ENCODE data around the gene ANKFY1. TPM values are rescaled to one million over a fixed set of nuclear protein-coding genes. Genes with fewer than 3 reads are reported as not detected.
"Not testable (repeated sequence)": the region's sequence is repeated elsewhere in the genome, so short reads cannot be mapped to it uniquely, and the experiment has no call there.

Gene ANKFY1
- total and polyA plus RNA-seq, 3 experiments from 2014 or later = 13.3 to 39.6 (median 35.2) TPM

- Mint-ChIP-seq H3K4me1 (peaks cover 0 to 3% (median 0%) of the 10 kb centered on the region in 3 donors), H3K27me3 (no peaks in the 10 kb centered on the region), H3K4me3 (no peak overlapping the region), H3K36me3 (peaks cover 8 to 57% (median 15%) of the 10 kb centered on the region in 3 donors), H3K27ac (peak overlapping the region in 2 of 8 donors; percentile 41 to 67), H3K9me3 (no peaks in the 10 kb centered on the region)
- CTCF ChIA-PET = no interaction called here
- Histone ChIP-seq H3K4me1 (ENCODE audit: insufficient read depth, low read length) (no peaks in the 10 kb centered on the region), H3K9me3 (ENCODE audit: low read length) (no peaks in the 10 kb centered on the region), H3K27ac (ENCODE audit: low read depth, low read length) (no peak overlapping the region), H3K36me3 (ENCODE audit: insufficient read depth, low read length) (peaks cover 26% of the 10 kb centered on the region), H3K4me3 (ENCODE audit: low read length) (no peak overlapping the region), H3K27me3 (ENCODE audit: insufficient read depth, low read length, poor library complexity, severe bottlenecking) (no peaks in the 10 kb centered on the region)
- DNase-seq = no peak
- POLR2A ChIA-PET = no interaction called here
These were observed 68.5 kb downstream of the ANKFY1 start for GRCh38 chr17:4195306-4195705.

GRCh38 chr17:4194796-4195195 is 69.0 kb downstream of the ANKFY1 start:
- Histone ChIP-seq H3K27me3 (ENCODE audit: insufficient read depth, low read length, poor library complexity, severe bottlenecking) (no peaks in the 10 kb centered on the region), H3K27ac (ENCODE audit: low read depth, low read length) (no peak overlapping the region), H3K4me3 (ENCODE audit: low read length) (no peak overlapping the region), H3K9me3 (ENCODE audit: low read length) (no peaks in the 10 kb centered on the region), H3K36me3 (ENCODE audit: insufficient read depth, low read length) (peaks cover 24% of the 10 kb centered on the region), H3K4me1 (ENCODE audit: insufficient read depth, low read length) (no peaks in the 10 kb centered on the region)
- ChIA-PET CTCF (no interaction called here), POLR2A (no interaction called here)
- Mint-ChIP-seq H3K27me3 (no peaks in the 10 kb centered on the region), H3K9me3 (no peaks in the 10 kb centered on the region), H3K4me3 (no peak overlapping the region), H3K4me1 (peaks cover 0 to 3% (median 0%) of the 10 kb centered on the region in 3 donors), H3K27ac (peak overlapping the region in 1 of 8 donors; percentile 22), H3K36me3 (peaks cover 8 to 60% (median 15%) of the 10 kb centered on the region in 3 donors)
- DNase-seq = no peak

DNA sequence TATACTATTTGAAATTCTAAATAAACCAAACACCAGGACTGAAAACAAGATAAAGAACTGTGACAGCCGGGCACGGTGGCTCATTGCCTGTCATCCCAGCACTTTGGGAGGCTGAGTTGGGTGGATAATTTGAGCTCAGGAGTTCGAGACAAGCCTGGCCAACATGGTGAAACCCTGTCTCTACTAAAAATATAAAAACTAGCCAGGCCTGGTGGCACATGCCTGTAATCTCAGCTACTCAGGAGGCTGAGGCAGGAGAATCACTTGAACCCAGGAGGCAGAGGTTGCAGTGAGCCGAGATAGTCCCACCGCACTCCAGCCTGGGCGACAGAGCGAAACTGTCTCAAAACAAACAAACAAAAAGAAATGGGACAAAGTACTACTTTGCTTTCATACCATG is 73.0 kb downstream of the ANKFY1 start:
- H3K9me3 Mint-ChIP-seq, POLR2A ChIA-PET: not testable (repeated sequence)
- peaks cover 38% of the 10 kb centered on the region for H3K36me3 ChIP-seq (ENCODE audit: insufficient read depth, low read length)

DNA sequence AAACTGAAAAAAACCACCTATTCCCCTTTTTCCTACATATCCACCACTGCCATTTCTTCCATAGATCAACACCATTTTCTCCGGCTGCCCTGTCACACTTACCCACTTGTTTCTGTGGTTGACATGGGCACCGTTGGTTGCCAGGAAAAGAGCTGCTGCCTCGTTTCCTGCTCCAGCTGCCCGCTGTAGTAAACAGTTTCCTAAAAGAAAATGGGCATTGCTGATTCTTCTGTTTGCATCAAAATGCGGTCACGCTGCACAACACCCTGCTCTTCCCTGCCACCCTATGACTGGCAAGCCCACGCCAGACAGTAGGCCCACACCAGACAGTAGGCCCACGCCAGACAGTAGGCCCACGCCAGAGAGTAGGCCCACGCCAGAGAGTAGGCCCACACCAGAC is 74.5 kb downstream of the ANKFY1 start:
- ChIA-PET POLR2A (no interaction called here), CTCF (no interaction called here)
- no peak overlapping the region for H3K27ac ChIP-seq (ENCODE audit: low read depth, low read length)
- Mint-ChIP-seq H3K4me3 (no peak overlapping the region), H3K36me3 (peaks cover 0 to 67% (median 3%) of the 10 kb centered on the region in 3 donors), H3K9me3 (no peaks in the 10 kb centered on the region), H3K27me3 (peaks cover 0 to 2% of the 10 kb centered on the region in 2 donors), H3K27ac (peak overlapping the region in 7 of 8 donors; percentile 2 to 80 (median 62)), H3K4me1 (peaks cover 0 to 3% (median 0%) of the 10 kb centered on the region in 3 donors)
- peaks cover 32% of the 10 kb centered on the region for H3K36me3 ChIP-seq (ENCODE audit: insufficient read depth, low read length)
- H3K27me3 ChIP-seq (ENCODE audit: insufficient read depth, low read length, poor library complexity, severe bottlenecking) = no peaks in the 10 kb centered on the region
- no peak overlapping the region for H3K4me3 ChIP-seq (ENCODE audit: low read length)
- peaks cover 7% of the 10 kb centered on the region for H3K4me1 ChIP-seq (ENCODE audit: insufficient read depth, low read length)
- DNase-seq = peak in 1 of 5 donors; percentile 5
- H3K9me3 ChIP-seq (ENCODE audit: low read length) = no peaks in the 10 kb centered on the region

More for the DNA sequence above, 73.0 kb downstream of the ANKFY1 start:
- H3K4me3 Mint-ChIP-seq; DNase-seq; H3K27me3 Mint-ChIP-seq; H3K4me3 ChIP-seq (ENCODE audit: low read length); H3K9me3 ChIP-seq (ENCODE audit: low read length); H3K27ac ChIP-seq (ENCODE audit: low read depth, low read length); H3K4me1 Mint-ChIP-seq; H3K4me1 ChIP-seq (ENCODE audit: insufficient read depth, low read length); H3K27ac Mint-ChIP-seq; H3K27me3 ChIP-seq (ENCODE audit: insufficient read depth, low read length, poor library complexity, severe bottlenecking); CTCF ChIA-PET: not testable (repeated sequence)
- H3K36me3 Mint-ChIP-seq = peaks cover 8 to 73% (median 9%) of the 10 kb centered on the region in 3 donors

GRCh38 chr17:4188076-4188475 is 75.7 kb downstream of the ANKFY1 start:
- Mint-ChIP-seq H3K4me1 (peaks cover 0 to 3% (median 0%) of the 10 kb centered on the region in 3 donors), H3K27me3 (peaks cover 0 to 2% of the 10 kb centered on the region in 2 donors), H3K4me3 (no peak overlapping the region), H3K27ac (peak overlapping the region in 2 of 8 donors; percentile 12 to 29), H3K36me3 (peaks cover 0 to 75% (median 5%) of the 10 kb centered on the region in 3 donors), H3K9me3 (no peaks in the 10 kb centered on the region)
- DNase-seq = no peak
- H3K4me3 ChIP-seq (ENCODE audit: low read length) = no peak overlapping the region
- no peak overlapping the region for H3K27ac ChIP-seq (ENCODE audit: low read depth, low read length)
- POLR2A ChIA-PET = no interaction called here
- CTCF ChIA-PET = no interaction called here
- H3K36me3 ChIP-seq (ENCODE audit: insufficient read depth, low read length) = peaks cover 38% of the 10 kb centered on the region
- H3K27me3 ChIP-seq (ENCODE audit: insufficient read depth, low read length, poor library complexity, severe bottlenecking) = no peaks in the 10 kb centered on the region
- H3K4me1 ChIP-seq (ENCODE audit: insufficient read depth, low read length) = peaks cover 7% of the 10 kb centered on the region
- H3K9me3 ChIP-seq (ENCODE audit: low read length) = no peaks in the 10 kb centered on the region

DNA sequence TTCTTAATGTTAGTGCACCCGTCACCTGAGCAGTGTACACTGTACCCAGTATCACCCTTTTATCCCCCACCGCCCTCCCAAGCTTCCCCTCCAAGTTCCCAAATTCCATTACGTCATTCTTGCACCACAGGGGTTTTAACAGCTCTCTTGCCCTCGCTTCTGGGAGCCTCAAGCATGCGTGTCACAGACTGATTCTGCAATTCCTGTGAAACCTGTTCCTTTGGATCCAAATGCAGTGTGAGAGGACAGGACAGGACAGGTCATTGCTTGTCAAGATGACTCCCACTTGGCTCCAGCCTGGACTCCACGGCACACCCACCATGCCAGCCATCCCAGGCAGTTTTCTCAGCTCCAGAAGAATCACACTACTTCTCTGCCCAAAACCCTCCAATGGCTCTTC is 76.7 kb downstream of the ANKFY1 start:
- H3K4me1 ChIP-seq (ENCODE audit: insufficient read depth, low read length) = peaks cover 7% of the 10 kb centered on the region
- ChIA-PET POLR2A (no interaction called here), CTCF (no interaction called here)
- H3K27ac ChIP-seq (ENCODE audit: low read depth, low read length) = no peak overlapping the region
- H3K9me3 Mint-ChIP-seq = no peaks in the 10 kb centered on the region
- H3K4me3 ChIP-seq (ENCODE audit: low read length) = no peak overlapping the region
- H3K27me3 ChIP-seq (ENCODE audit: insufficient read depth, low read length, poor library complexity, severe bottlenecking) = no peaks in the 10 kb centered on the region
- H3K27me3 Mint-ChIP-seq = peaks cover 0 to 2% of the 10 kb centered on the region in 2 donors
- peaks cover 0 to 3% (median 0%) of the 10 kb centered on the region in 3 donors for H3K4me1 Mint-ChIP-seq
- DNase-seq = no peak
- peaks cover 44% of the 10 kb centered on the region for H3K36me3 ChIP-seq (ENCODE audit: insufficient read depth, low read length)
- no peak overlapping the region for H3K4me3 Mint-ChIP-seq
- H3K27ac Mint-ChIP-seq = peak overlapping the region in 1 of 8 donors; percentile 26
- peaks cover 0 to 81% (median 5%) of the 10 kb centered on the region in 3 donors for H3K36me3 Mint-ChIP-seq
- no peaks in the 10 kb centered on the region for H3K9me3 ChIP-seq (ENCODE audit: low read length)

- H3K36me3 Mint-ChIP-seq = peaks cover 0 to 87% (median 5%) of the 10 kb centered on the region in 3 donors
- POLR2A ChIA-PET = no interaction called here
- CTCF ChIA-PET = interaction anchor here (1.4 kb wide), 1 partner anchor 234 kb away, joined by 3 read pairs; no protein-coding TSS in a partner anchor
These were observed 77.4 kb downstream of the ANKFY1 start for GRCh38 chr17:4186357-4186881.

DNA sequence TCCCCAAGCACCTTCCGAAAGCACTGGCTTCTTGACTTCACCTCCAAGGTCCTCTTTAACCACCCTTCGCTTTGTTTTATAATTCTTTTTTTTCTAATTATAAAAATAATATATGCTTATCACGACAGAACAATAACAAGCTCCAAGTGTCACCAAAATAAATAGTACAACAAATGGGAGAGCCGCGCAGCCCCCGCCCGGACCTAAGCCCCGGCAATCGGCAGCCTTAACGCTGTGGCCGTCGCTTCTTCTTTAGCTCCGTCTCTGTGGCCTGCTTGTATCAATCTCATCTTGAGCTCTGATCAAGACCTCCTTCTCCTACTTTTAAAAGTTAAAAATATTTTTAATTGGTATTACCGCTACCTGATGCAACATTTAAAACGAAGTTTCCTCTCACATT is 78.1 kb downstream of the ANKFY1 start:
- no peak overlapping the region for H3K27ac ChIP-seq (ENCODE audit: low read depth, low read length)
- CTCF ChIA-PET = interaction anchor here (1.4 kb wide), 1 partner anchor 235 kb away, joined by 3 read pairs; no protein-coding TSS in a partner anchor
- no peak overlapping the region for H3K4me3 ChIP-seq (ENCODE audit: low read length)
- Mint-ChIP-seq H3K27ac (peak overlapping the region in 1 of 8 donors; percentile 30), H3K27me3 (peaks cover 0 to 2% of the 10 kb centered on the region in 2 donors), H3K4me3 (no peak overlapping the region), H3K36me3 (peaks cover 0 to 90% (median 5%) of the 10 kb centered on the region in 3 donors), H3K4me1 (peaks cover 0 to 3% (median 0%) of the 10 kb centered on the region in 3 donors), H3K9me3 (no peaks in the 10 kb centered on the region)
- H3K9me3 ChIP-seq (ENCODE audit: low read length) = no peaks in the 10 kb centered on the region
- POLR2A ChIA-PET = no interaction called here
- H3K27me3 ChIP-seq (ENCODE audit: insufficient read depth, low read length, poor library complexity, severe bottlenecking) = no peaks in the 10 kb centered on the region
- peaks cover 46% of the 10 kb centered on the region for H3K36me3 ChIP-seq (ENCODE audit: insufficient read depth, low read length)
- peaks cover 7% of the 10 kb centered on the region for H3K4me1 ChIP-seq (ENCODE audit: insufficient read depth, low read length)
- no peak for DNase-seq

More at GRCh38 chr17:4186357-4186881, 77.4 kb downstream of the ANKFY1 start:
- Histone ChIP-seq H3K27me3 (ENCODE audit: insufficient read depth, low read length, poor library complexity, severe bottlenecking) (no peaks in the 10 kb centered on the region), H3K4me1 (ENCODE audit: insufficient read depth, low read length) (peaks cover 7% of the 10 kb centered on the region), H3K4me3 (ENCODE audit: low read length) (no peak overlapping the region), H3K9me3 (ENCODE audit: low read length) (no peaks in the 10 kb centered on the region), H3K27ac (ENCODE audit: low read depth, low read length) (no peak overlapping the region), H3K36me3 (ENCODE audit: insufficient read depth, low read length) (peaks cover 46% of the 10 kb centered on the region)
- peak overlapping the region in 2 of 8 donors; percentile 11 to 30 for H3K27ac Mint-ChIP-seq
- H3K4me3 Mint-ChIP-seq = no peak overlapping the region
- H3K9me3 Mint-ChIP-seq = no peaks in the 10 kb centered on the region
- no peak for DNase-seq
- H3K4me1 Mint-ChIP-seq = peaks cover 0 to 3% (median 0%) of the 10 kb centered on the region in 3 donors
- peaks cover 0 to 2% of the 10 kb centered on the region in 2 donors for H3K27me3 Mint-ChIP-seq
